NOMO-1 treated with DMSO at 0.1 percent for 48 hours (cell line): ENCODE data around the gene MAP2K7.

Experiments
- DNase-seq: peaks from one replicate; lab custom pipeline; 2025; ENCODE audit not compliant: unreplicated experiment; lab: John Stamatoyannopoulos, UW

MAP2K7 gene

DNA sequence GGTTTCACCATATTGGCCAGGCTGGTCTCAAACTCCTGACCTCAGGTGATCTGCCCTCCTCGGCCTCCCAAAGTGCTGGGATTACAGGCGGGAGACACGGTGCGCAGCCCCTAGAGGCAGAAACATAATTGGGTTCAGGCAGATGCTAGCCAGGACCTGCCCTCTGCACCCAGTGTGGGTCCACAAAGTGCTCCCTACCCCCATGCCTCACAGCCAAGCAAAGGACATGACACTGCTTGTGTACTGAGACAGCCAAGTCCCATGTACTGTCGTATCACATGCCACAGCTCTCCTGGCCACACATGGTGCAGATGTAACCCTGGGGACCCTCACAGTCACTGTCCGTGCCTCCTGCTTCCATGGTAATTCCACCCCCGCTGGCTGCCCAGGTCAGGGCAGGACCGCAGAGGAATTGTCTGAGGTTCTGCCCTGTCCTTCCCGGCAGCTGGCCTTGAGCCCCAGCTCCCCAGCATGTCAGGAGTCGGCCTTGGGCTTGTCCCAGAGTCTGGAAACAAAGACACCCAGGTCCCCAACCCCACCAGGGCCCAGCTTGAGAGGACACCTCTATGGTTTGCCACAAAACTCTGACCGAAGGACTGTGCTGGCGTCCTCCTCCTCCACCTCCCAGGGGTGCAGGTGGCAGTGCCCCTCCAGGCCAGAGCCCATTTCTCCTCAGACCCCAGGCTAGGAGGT lies 37.1 kb upstream of the MAP2K7 start:
- DNase-seq: no peak

- no peak for DNase-seq
Measured at GRCh38 chr19:7867092-7867844, 36.4 kb upstream of the MAP2K7 start.

DNA sequence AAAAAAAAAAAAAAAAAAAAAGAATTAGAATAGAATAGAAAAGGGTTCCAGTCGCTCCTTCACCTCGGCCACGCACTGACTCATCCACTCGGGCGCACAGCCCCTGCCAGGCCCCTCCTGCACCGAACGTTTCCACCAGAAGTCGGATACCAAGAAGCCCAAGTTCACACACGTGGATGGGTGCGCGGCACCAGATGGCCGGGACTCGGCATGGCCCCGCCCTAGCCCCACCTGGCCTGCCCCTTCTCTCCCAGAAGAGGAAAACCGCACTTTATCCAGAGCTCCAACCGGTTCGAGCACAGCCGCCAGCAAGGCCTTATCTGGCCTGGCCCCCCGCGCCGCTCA lies 35.4 kb upstream of the MAP2K7 start:
- DNase-seq: no peak

- peak; percentile 74 for DNase-seq
Measured at GRCh38 chr19:7868671-7869452, 34.8 kb upstream of the MAP2K7 start.

GRCh38 chr19:7869453-7869909 lies 34.2 kb upstream of the MAP2K7 start:
- DNase-seq: peak; percentile 65

DNA sequence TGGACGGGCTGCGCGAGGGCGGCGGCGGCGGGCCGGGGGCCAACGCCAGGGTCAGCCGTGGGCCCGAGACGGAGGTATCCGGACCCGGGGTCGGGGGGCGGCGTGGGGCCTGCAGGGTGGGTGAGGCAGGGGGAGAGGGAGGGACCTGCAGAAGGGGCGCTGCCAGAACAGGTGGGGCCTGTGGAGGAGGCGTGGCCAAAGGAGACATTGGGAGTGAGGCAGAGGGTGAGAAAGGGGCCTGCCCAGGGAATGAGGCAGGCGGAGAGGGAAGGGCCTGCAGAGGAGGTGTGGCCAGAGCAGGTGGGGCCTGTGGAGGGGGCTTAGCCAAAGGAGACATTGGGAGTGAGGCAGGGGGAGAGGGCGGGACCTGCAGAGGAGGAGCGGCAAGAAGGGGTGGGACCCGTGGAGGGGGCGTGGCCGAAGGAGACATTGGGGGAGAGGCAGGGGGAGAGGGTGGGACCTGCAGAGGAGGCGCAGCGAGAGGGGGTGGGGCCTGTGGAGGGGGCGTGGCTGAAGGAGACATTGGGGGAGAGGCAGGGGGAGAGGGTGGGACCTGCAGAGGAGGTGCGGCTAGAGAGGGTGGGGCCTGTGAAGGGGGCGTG lies 33.7 kb upstream of the MAP2K7 start:
- peak; percentile 72 for DNase-seq

GRCh38 chr19:7870571-7871436 lies 32.9 kb upstream of the MAP2K7 start:
- DNase-seq: peak; percentile 80

GRCh38 chr19:7871437-7872305 lies 32.0 kb upstream of the MAP2K7 start:
- DNase-seq: peak; percentile 91

- DNase-seq: no peak
Measured at GRCh38 chr19:7872306-7873204, 31.1 kb upstream of the MAP2K7 start.

- DNase-seq: no peak
Measured at GRCh38 chr19:7873304-7874075, 30.2 kb upstream of the MAP2K7 start.

DNA sequence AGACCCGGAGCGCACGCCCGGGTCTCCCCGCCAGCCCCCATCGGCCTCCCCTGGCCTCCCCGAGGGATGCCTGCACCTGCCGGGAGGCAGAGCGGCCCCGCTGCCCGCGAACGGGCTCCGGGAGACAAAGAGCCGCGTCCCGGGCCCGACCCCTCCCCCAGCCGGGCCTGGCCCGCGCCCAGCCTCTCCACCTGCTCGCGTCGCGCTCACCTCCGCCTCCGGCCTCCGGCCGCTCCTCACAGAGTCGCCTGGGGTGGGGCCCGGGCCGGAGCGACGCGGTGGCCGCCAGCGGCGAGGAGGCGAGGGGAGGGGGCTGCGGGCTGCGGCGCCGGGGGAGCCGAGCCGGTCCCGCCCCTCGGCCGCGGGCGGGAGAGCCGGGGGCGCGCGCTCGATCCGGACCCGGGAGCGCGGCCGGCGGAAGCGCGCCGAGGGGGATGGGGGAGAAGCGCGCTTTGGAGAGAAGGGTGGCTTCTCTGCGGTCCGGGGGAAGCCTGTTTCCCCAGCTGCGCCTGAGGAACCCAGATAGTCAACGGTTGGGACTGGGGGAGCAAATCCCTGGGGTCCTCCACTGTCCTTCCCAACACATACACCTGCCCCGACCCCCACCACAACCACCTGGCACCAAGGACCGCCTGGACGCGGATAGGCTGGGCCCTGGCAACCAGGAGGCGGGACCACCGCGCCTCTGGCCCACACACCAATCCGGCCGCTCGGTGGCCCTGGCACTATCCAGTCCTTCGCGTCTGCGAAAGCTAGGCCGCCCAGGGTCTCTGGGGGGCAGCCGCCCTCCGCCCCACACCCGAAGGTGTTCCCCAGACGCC lies 29.4 kb upstream of the MAP2K7 start, which contains the start of gene PRR36:
PRR36 (minus strand) TSS at position 315 of the 821 bp plus-strand sequence. CDS start 701 bp downstream, outside the sequence.
- DNase-seq: no peak

- no peak for DNase-seq
Measured at GRCh38 chr19:7874897-7875273, 28.8 kb upstream of the MAP2K7 start.

GRCh38 chr19:7877249-7877836 lies 26.3 kb upstream of the MAP2K7 start:
- DNase-seq: no peak

DNA sequence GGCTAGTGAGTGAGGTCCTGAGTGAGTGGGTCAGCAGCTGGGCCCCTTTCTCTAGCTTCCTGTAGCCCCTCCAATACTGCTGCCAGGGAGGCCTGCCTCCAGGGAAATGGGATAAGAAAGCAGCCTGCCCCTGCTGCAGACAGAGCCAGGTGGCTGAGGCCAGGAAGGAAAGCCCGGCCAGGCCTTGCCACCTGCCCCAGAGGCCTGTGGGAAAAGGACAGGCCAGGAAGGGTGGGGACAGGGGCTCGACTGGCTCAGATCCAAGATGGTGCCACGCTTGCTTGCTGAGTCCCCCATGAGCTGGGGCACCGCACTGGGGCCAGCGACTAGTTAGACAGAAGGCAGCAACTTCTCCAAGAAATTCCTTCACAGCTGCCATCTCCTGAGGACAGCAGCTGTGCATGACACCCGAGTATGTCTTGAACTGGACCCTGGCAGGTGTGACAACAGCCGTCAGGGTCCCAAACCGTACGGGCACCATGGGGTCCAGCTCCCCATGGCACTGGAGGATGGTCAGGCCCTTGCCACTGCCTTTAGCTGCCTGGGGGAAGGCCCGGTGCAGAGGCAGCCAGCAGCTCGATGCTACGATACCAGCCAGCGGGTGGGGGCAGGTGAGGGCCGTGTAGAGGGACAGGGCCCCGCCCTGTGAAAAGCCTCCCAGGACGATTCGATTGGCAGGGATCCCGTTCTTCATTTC lies 24.4 kb upstream of the MAP2K7 start:
- DNase-seq: no peak

DNA sequence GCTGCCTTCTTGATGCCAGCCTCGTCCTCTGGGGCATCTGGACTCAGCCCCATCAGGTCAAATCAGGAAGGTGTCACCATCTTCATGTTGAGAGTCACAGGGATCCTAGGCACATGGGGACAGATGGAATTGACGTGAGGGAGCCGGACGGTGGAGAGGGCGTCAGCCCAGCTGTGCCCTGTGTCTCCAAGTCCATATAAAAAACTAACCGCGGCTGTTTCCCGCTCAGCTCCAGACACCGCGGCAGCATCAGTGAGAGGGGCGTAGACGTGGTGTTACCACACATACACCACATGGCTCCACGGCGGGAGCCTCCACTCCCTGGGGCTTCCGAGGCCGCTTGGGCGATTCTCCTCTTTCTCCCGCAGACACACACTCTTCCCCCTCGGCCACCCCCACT lies 23.8 kb upstream of the MAP2K7 start:
- DNase-seq: peak; percentile 10

DNA sequence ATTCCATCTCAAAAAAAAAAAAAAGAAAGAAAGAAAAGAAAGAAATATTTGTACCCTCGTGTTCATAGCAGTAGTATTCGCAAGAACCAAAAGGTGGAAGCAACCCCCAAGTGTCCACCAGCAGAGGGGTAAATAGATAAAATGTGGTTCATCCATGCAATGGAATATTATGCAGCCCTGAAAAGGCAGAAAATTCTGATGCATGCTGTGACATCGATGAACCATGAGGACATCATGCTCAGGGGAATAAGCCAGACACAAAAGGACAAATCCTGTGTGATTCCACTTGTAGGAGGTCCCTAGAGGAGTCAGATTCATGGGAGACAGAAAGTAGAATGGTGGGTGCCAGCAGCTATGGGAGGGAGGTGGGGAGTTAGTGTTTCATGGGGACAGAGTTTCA lies 21.8 kb upstream of the MAP2K7 start:
- DNase-seq: no peak
